ENCODE measurements around the gene SLC66A2. TPM values are rescaled to one million over a fixed set of nuclear protein-coding genes. Genes with fewer than 3 reads are reported as not detected.
A peak's percentile ranks its signal among the peaks of the same experiment; 100 is the strongest.

SLC66A2 gene
- total and polyA plus RNA-seq, 10 donors: 28.7 to 61.9 (median 50.0) TPM

DNA sequence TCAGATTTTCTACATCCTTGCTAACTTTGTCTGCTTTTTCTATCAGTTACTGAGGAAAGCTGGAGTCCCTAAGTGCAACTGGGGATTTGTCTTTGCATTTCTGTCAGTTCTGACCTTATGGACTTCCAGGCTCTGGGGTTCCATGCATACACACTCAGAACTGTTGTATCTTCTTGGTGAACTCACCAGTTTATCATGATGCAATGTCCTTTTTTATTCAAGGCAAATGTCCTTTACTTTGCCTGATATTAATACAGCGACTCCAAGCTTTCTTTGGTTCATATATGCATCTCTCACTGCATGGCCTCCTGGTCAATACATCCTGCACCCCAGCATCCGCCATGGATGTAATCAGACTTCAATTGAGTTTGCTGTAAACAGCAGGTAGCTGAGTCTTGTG is 44.7 kb downstream of the SLC66A2 start:
- TF ChIP-seq POLR2A (IDR thresholded peaks at IDR 0.05) (no peak), POLR2AphosphoS5 (IDR thresholded peaks at IDR 0.05) (no peak)
- TF ChIP-seq, protein P1, sequence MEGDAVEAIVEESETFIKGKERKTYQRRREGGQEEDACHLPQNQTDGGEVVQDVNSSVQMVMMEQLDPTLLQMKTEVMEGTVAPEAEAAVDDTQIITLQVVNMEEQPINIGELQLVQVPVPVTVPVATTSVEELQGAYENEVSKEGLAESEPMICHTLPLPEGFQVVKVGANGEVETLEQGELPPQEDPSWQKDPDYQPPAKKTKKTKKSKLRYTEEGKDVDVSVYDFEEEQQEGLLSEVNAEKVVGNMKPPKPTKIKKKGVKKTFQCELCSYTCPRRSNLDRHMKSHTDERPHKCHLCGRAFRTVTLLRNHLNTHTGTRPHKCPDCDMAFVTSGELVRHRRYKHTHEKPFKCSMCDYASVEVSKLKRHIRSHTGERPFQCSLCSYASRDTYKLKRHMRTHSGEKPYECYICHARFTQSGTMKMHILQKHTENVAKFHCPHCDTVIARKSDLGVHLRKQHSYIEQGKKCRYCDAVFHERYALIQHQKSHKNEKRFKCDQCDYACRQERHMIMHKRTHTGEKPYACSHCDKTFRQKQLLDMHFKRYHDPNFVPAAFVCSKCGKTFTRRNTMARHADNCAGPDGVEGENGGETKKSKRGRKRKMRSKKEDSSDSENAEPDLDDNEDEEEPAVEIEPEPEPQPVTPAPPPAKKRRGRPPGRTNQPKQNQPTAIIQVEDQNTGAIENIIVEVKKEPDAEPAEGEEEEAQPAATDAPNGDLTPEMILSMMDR (IDR thresholded peaks at IDR 0.05 in 8 of 11, conservative IDR thresholded peaks at IDR 0.05 in 3 of 11): no peak
- Histone ChIP-seq H3K36me3 (peaks cover 0 to 75% (median 23%) of the 10 kb centered on the region in 6 donors), H3K4me1 (peaks cover 0 to 2% (median 0%) of the 10 kb centered on the region in 6 donors), H3K27ac (no peak overlapping the region), H3K27me3 (replicated peaks in 1 of 7) (no peaks in the 10 kb centered on the region), H3K9me3 (peaks cover 0 to 27% (median 0%) of the 10 kb centered on the region in 8 donors), H3K4me3 (no peak overlapping the region)
- no peak for DNase-seq
- intact Hi-C loops (cut with DNase I; ENCODE audit: low total_unique reads): no loop called here
- 96 to 99% (median 98%) methylated on average over 2 of the region's 2 CpGs for WGBS, 5 donors

DNA sequence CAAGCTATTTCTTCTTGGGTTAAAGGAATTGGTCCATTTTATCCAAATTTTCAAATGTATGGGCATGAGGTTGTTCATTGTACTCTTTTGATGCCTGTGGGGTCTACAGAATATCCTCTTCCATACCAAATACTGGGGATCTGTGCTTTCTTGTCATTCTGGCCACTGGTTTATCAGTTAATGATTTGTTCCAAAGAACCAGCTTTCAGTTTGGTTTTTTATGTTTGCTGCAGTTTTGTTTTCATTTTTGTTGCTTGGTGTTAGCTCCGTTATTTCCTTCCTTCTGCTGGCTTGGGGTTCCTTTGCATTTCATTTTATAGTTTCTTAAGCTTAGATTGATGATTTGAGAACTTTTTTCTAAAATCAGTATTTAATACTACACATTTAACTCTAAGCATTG is 45.5 kb downstream of the SLC66A2 start:
- intact Hi-C loops (cut with DNase I; ENCODE audit: low total_unique reads): no loop called here
- WGBS, 5 donors: 64 to 90% (median 70%) methylated on average over 1 of the region's 1 CpG

GRCh38 chr18:79905389-79905911 is 46.0 kb downstream of the SLC66A2 start:
- Histone ChIP-seq H3K4me3 (no peak overlapping the region), H3K27ac (peak overlapping the region in 1 of 8 donors; percentile 9), H3K9me3 (peaks cover 0 to 40% (median under 1%) of the 10 kb centered on the region in 8 donors), H3K27me3 (replicated peaks in 1 of 7) (no peaks in the 10 kb centered on the region), H3K4me1 (peaks cover 0 to 2% (median 0%) of the 10 kb centered on the region in 6 donors), H3K36me3 (peaks cover 0 to 77% (median 23%) of the 10 kb centered on the region in 6 donors)
- TF ChIP-seq POLR2AphosphoS5 (IDR thresholded peaks at IDR 0.05): peak in 2 of 3 donors; percentile 15 to 52
- TF ChIP-seq, protein P1 (IDR thresholded peaks at IDR 0.05 in 8 of 11, conservative IDR thresholded peaks at IDR 0.05 in 3 of 11): no peak
- intact Hi-C loops (cut with DNase I; ENCODE audit: low total_unique reads): no loop called here
- DNase-seq: peak; percentile 57
- 86 to 93% (median 92%) methylated on average over 7 to 21 of the region's 21 CpGs for WGBS, 5 donors

More for the DNA sequence above, 45.5 kb downstream of the SLC66A2 start:
- no peaks in the 10 kb centered on the region for H3K27me3 ChIP-seq (replicated peaks in 1 of 7)
- TF ChIP-seq POLR2AphosphoS5 (IDR thresholded peaks at IDR 0.05) (no peak), POLR2A (IDR thresholded peaks at IDR 0.05) (no peak)
- TF ChIP-seq, protein P1 (IDR thresholded peaks at IDR 0.05 in 8 of 11, conservative IDR thresholded peaks at IDR 0.05 in 3 of 11): no peak
- peaks cover 0 to 77% (median 23%) of the 10 kb centered on the region in 6 donors for H3K36me3 ChIP-seq
- H3K4me3 ChIP-seq: no peak overlapping the region
- no peak for DNase-seq
- peak overlapping the region in 1 of 8 donors; percentile 9 for H3K27ac ChIP-seq
- peaks cover 0 to 34% (median 0%) of the 10 kb centered on the region in 8 donors for H3K9me3 ChIP-seq
- peaks cover 0 to 2% (median 0%) of the 10 kb centered on the region in 6 donors for H3K4me1 ChIP-seq

DNA sequence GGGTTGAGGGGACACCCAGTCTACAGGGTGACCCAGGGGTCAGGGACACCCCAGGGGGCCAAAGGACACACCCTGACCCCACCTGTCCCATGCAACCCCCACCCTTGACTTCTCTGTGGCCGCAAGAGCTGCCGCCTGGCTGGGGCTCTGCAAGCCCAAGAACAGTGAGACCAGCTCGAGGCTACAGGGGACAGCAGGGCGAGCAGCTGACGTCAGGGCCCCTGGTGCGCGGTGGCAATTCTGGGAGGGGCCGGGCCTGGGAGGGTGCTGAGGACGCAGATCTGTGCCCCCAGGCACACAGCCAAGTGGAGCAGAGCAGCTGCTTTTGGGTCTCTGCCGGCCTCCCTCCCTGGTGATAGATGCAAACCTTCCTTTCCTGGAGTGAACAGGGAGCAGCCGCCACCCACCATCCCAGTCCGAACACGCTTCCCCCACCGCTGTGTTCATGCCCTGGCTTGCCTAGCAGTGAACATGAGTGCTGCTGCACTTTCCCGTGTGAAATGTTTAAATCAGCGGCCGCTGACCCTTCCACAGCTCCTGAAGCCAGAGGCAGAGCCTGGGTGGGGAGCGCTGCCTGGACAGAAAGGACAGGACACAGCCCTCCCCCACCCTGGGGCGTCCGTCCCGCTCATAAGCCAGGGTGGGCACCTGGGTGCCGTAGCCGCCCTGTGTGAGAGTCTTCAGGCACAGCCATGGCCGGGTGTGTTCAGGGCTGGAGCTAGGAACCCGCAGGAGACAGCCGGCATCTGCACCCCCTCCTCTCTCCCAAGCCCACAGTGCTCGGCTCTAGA is 46.9 kb downstream of the SLC66A2 start:
- intact Hi-C loops (cut with DNase I; ENCODE audit: low total_unique reads): no loop called here
- H3K9me3 ChIP-seq: peaks cover 0 to 49% (median 8%) of the 10 kb centered on the region in 8 donors
- H3K36me3 ChIP-seq: peaks cover 0 to 77% (median 23%) of the 10 kb centered on the region in 6 donors
- TF ChIP-seq POLR2AphosphoS5 (IDR thresholded peaks at IDR 0.05): no peak
- no peak for TF ChIP-seq POLR2A (IDR thresholded peaks at IDR 0.05)
- TF ChIP-seq, protein P1 (IDR thresholded peaks at IDR 0.05 in 8 of 11, conservative IDR thresholded peaks at IDR 0.05 in 3 of 11): no peak
- H3K27ac ChIP-seq: no peak overlapping the region
- 94 to 97% (median 96%) methylated on average over 20 to 27 of the region's 27 CpGs for WGBS, 5 donors
- no peaks in the 10 kb centered on the region for H3K27me3 ChIP-seq (replicated peaks in 1 of 7)
- DNase-seq: no peak
- peaks cover 0 to 2% (median 0%) of the 10 kb centered on the region in 6 donors for H3K4me1 ChIP-seq
- no peak overlapping the region for H3K4me3 ChIP-seq
